Liver (tissue), 9 donors: ENCODE results near the gene MOV10L1. TPM values are rescaled to one million over a fixed set of nuclear protein-coding genes. Genes with fewer than 3 reads are reported as not detected.

Experiments used
- DNase-seq: peaks from one replicate; pipeline ENCODE4 v3.0.0-alpha.2; 2017; ENCODE audit warnings: low spot score
- H3K27ac ChIP-seq, 2 donors: one replicate each; pipeline ENCODE4 v1.7.0; 2013; ENCODE audit warnings: inconsistent platforms in 2 of 2, low read length in 2 of 2, control low read depth in 1 of 2, low read depth in 1 of 2, mild to moderate bottlenecking in 1 of 2
- H3K27me3 ChIP-seq, 4 donors: one replicate each; pipeline versions ENCODE4 v1.6.1 to v1.7.0; 2013; ENCODE audit warnings: low read length in 3 of 4, inconsistent platforms in 1 of 4, mild to moderate bottlenecking in 1 of 4, moderate library complexity in 1 of 4; ENCODE audit not compliant: control insufficient read depth in 4 of 4, insufficient read depth in 4 of 4
- H3K36me3 ChIP-seq, 4 donors: one replicate each; pipeline versions ENCODE4 v1.6.1 to v1.7.0; 2013; ENCODE audit warnings: low read length in 3 of 4, mild to moderate bottlenecking in 3 of 4, low read depth in 1 of 4, moderate library complexity in 1 of 4; ENCODE audit not compliant: control insufficient read depth in 4 of 4, insufficient read depth in 3 of 4
- H3K4me1 ChIP-seq, 4 donors: one replicate each; pipeline versions ENCODE4 v1.6.1 to v1.7.0; 2013; ENCODE audit warnings: low read length in 3 of 4, mild to moderate bottlenecking in 3 of 4, moderate library complexity in 1 of 4; ENCODE audit not compliant: control insufficient read depth in 4 of 4, insufficient read depth in 4 of 4
- H3K4me3 ChIP-seq, 3 donors: one replicate each; pipeline versions ENCODE4 v1.6.1 to v1.7.0; 2013; ENCODE audit warnings: low read length in 3 of 3, control low read depth in 1 of 3, low read depth in 1 of 3, mild to moderate bottlenecking in 1 of 3
- H3K9ac ChIP-seq, 2 donors: one replicate each; pipeline ENCODE4 v1.7.0; 2013; ENCODE audit warnings: low read length in 2 of 2, mild to moderate bottlenecking in 2 of 2, moderate library complexity in 2 of 2, control low read depth in 1 of 2, low read depth in 1 of 2
- H3K9me3 ChIP-seq, 4 donors: one replicate each; pipeline versions ENCODE4 v1.6.1 to v1.7.0; 2013; ENCODE audit warnings: low read length in 3 of 4; ENCODE audit not compliant: control insufficient read depth in 4 of 4
- ATF3 ChIP-seq: IDR thresholded peaks from 2 replicates; pipeline ENCODE4 v1.6.1; 2016; ENCODE audit warnings: antibody characterized with exemption
- CTCF ChIP-seq: fragments of 150-350 bp; IDR thresholded peaks from 2 replicates; pipeline ENCODE4 v1.5.1; 2017; ENCODE audit warnings: improper control_type of control experiment, low read depth, low read length; ENCODE audit not compliant: missing input control
- EGR1 ChIP-seq, 2 donors: IDR thresholded peaks; 2 replicates each; pipeline ENCODE4 v1.6.1; 2016 to 2018; ENCODE audit warnings: antibody characterized with exemption in 2 of 2, low read depth in 2 of 2
- FOXA1 ChIP-seq: IDR thresholded peaks from 2 replicates; pipeline ENCODE4 v1.6.1; 2016; ENCODE audit warnings: antibody characterized with exemption
- FOXA2 ChIP-seq: IDR thresholded peaks from 2 replicates; pipeline ENCODE4 v1.6.1; 2016; ENCODE audit warnings: antibody characterized with exemption
- GABPA ChIP-seq, 2 donors: IDR thresholded peaks in 1 of 2; conservative IDR thresholded peaks in 1 of 2; 2 replicates each; pipeline ENCODE4 v1.6.1; 2016; ENCODE audit warnings: antibody characterized with exemption in 2 of 2, mild to moderate bottlenecking in 1 of 2, moderate library complexity in 1 of 2
- HNF4G ChIP-seq: IDR thresholded peaks from 2 replicates; pipeline ENCODE4 v1.6.1; 2016; ENCODE audit warnings: antibody characterized with exemption
- JUND ChIP-seq, 2 donors: IDR thresholded peaks; 2 replicates each; pipeline ENCODE4 v1.6.1; 2016; ENCODE audit warnings: antibody characterized with exemption in 2 of 2
- REST ChIP-seq: IDR thresholded peaks from 2 replicates; pipeline ENCODE4 v1.6.1; 2016; ENCODE audit warnings: antibody characterized with exemption, mild to moderate bottlenecking
- RXRA ChIP-seq, 2 donors: IDR thresholded peaks; 2 replicates each; pipeline ENCODE4 v1.6.1; 2017 to 2018; ENCODE audit warnings: antibody characterized with exemption in 2 of 2, mild to moderate bottlenecking in 1 of 2
- SP1 ChIP-seq: IDR thresholded peaks from 2 replicates; pipeline ENCODE4 v1.6.1; 2018; ENCODE audit warnings: antibody characterized with exemption, mild to moderate bottlenecking
- YY1 ChIP-seq: IDR thresholded peaks from 2 replicates; pipeline ENCODE4 v1.6.1; 2016; ENCODE audit warnings: antibody characterized with exemption, mild to moderate bottlenecking
- ZBTB33 ChIP-seq: IDR thresholded peaks from 2 replicates; pipeline ENCODE4 v1.6.1; 2016; ENCODE audit warnings: antibody characterized with exemption
- WGBS: extraction: QIAGEN DNeasy Blood & Tissue Kit; methylation state at CpG from one replicate; pipeline ENCODE4 v1.1.7; 2013; 5-methylcytosine and 5-hydroxymethylcytosine counted together
- polyA plus RNA-seq, 2 donors: library from polyadenylated mRNA; stranded (reverse) in 1 of 2; unstranded in 1 of 2; fragments of 200-250 nt in 1 of 2; fragments of >200 nt in 1 of 2; fragmentation: Nextera tagmentation in 1 of 2; extraction: Ambion mirVana in 1 of 2; gene quantifications; one replicate each; pipeline versions ENCODE4 v1.2.1 to v1.2.3, GENCODE V29; 2013 to 2015
- total RNA-seq, 2 donors: library from RNA; depleted of rRNA; stranded (reverse); fragments of >200 nt; gene quantifications; one replicate each; pipeline ENCODE4 v1.2.3, GENCODE V29; 2014
- donor health status: healthy.
- donor health status: healthy.
- donor health status: healthy.
- donor health status: healthy.
- donor health status: healthy.

The MOV10L1 gene
- total and polyA plus RNA-seq, 4 donors = 0.07 to 0.47 (median 0.17) TPM

- H3K27me3 ChIP-seq = no peaks in the 10 kb centered on the region
- H3K4me3 ChIP-seq = no peak overlapping the region
- peaks cover 0 to 4% (median 0%) of the 10 kb centered on the region in 4 donors for H3K4me1 ChIP-seq
- DNase-seq = no peak
- no peak for TF ChIP-seq YY1
- no peak for TF ChIP-seq RXRA (IDR thresholded peaks at IDR 0.05)
- TF ChIP-seq ZBTB33 = no peak
- no peak for TF ChIP-seq FOXA1
- TF ChIP-seq CTCF = no peak
- no peak for TF ChIP-seq JUND (IDR thresholded peaks at IDR 0.05)
- TF ChIP-seq GABPA (IDR thresholded peaks at IDR 0.05 in 1 of 2, conservative IDR thresholded peaks at IDR 0.05 in 1 of 2) = no peak
- TF ChIP-seq REST = no peak
- no peak for TF ChIP-seq SP1
- TF ChIP-seq FOXA2 = no peak
- H3K36me3 ChIP-seq = peaks cover 0 to 7% (median 0%) of the 10 kb centered on the region in 4 donors
- no peak overlapping the region for H3K27ac ChIP-seq
- H3K9ac ChIP-seq = no peak overlapping the region
- 82% methylated on average over 98 of the region's 98 CpGs for WGBS
- no peaks in the 10 kb centered on the region for H3K9me3 ChIP-seq
Observed at GRCh38 chr22:50177537-50178470, 88.0 kb downstream of the MOV10L1 start.

- peaks cover 0 to 10% (median under 1%) of the 10 kb centered on the region in 4 donors for H3K4me1 ChIP-seq
- no peak for DNase-seq
- H3K36me3 ChIP-seq = peaks cover 0 to 7% (median 0%) of the 10 kb centered on the region in 4 donors
- H3K4me3 ChIP-seq = no peak overlapping the region
- no peaks in the 10 kb centered on the region for H3K9me3 ChIP-seq
- no peaks in the 10 kb centered on the region for H3K27me3 ChIP-seq
- H3K9ac ChIP-seq = no peak overlapping the region
- H3K27ac ChIP-seq = no peak overlapping the region
- WGBS = 78% methylated on average over 22 of the region's 22 CpGs
- TF ChIP-seq CTCF (no peak), YY1 (no peak), ZBTB33 (no peak), FOXA1 (no peak), GABPA (IDR thresholded peaks at IDR 0.05 in 1 of 2, conservative IDR thresholded peaks at IDR 0.05 in 1 of 2) (no peak), HNF4G (no peak), REST (no peak), EGR1 (IDR thresholded peaks at IDR 0.05; ENCODE audit: low read depth in 2 of 2) (no peak), ATF3 (no peak)
Observed at GRCh38 chr22:50178471-50178864, 88.7 kb downstream of the MOV10L1 start.
